Measurements from ENCODE around the gene GDNF.

The GDNF gene

DNA sequence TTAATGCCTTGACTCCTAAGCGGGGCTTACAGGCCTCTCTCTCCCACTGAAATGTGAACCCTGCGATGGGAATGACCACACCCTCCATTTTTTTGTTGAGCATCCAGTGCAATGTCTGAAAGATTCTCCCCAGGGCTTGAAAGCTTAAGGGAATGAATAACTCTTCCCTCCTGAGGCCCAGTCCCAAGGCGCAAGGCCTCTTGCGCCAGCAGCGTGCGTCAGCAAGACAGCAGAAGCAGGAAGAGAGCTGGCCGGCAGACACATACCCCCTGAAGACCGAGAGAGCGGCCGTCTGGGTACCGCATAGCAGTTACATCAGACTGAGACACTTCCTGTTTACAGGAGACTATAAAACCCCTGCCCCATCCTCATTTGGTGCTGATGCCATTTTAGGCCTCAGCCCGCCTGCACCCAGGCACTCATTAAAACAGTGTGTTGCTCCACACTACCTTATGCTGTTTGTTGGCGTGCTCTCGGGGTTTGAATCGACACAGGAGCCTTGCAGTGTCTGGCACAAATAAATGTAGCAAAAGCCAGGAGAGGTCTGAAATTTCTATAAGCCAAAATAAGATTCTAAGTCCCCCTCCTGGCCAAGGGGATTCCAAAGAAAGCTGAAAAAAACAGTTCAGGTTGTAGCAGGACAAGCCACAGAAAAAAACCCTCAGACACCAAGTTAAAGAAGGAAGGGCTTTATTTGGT, 62.3 kb downstream of the GDNF start:
- no peak for DNase-seq

DNA sequence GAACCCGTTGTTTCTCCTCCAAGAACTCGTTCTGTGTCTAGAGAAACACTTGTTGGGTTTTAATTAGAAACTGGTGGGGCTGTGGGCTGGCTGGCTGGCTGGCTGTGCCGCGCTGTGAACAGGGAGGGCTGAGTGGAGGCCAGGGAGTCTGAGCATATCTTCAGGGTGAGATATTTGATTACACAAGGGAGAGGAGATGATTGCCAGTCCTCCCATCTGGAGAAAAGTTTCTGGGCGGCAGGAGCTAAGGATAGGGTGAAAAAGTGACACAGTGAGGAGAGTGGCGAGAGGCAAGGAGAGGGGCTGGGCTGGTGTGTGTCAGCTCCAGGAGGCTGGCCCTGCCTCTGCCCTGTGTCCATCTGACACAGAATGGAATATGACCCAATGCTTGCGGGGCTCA, 63.0 kb downstream of the GDNF start:
- DNase-seq = no peak

DNA sequence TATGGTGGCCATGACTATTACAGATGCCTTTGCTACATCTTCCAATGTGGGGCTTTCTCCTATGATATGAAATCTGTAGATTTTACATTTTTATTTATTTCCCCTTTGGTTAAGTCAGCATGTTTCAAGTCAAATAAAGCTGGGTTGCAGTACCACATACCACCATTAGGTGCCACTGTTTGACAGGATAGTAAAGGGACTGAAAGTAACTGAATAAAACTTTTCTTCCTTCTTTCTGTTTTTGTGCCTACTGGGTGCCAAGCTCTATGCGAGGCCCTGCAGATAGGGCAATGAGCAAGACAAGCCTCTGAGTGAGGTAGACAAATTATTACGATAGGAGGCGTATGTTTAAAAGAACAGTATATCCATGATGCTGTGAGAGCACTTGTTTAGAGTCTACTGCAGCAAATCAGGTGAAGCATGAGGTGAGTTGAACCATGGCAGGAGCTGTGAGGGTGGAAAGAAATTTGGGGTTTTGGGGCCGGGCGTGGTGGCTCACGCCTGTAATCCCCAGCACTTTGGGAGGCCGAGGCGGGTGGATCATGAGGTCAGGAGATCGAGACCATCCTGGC, 64.8 kb downstream of the GDNF start:
- peak; percentile 62 for DNase-seq

DNA sequence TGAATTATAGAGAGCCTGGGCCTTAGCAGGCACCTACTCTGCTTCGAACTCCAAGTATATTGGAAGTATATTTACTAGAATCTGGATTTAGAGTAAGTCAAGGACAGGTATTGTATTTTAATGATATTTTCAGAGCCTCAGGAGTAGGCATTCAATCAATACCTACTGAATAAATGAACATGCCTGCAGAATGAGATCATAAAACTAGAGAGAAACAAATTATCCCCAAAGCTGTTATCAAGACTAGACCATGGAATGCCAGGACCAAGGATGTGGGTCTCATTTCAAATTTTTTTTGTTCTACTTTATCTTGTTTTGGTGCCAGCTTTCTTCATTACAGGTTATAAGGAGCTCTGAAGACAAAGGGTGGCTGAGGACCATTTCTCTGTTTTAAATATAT, 66.0 kb downstream of the GDNF start:
- no peak for DNase-seq

DNA sequence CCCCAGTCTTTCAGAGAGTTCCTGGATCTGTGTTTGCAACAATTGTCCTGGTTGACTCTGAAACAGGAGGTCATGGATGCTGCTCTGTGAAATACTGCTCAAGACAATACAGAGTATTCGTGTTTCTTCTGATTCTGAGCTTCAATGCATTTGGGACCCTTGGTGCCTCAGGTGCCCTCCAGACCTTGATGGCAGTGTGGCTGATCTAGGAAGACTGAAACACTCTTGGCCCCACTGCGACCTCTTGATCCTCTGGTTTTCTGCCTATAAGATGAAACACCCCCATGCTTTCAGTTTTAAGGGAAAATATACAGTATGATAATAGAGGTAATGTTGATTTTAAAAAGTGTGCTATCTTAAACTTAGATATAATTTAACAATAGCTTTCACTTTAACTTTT, 67.6 kb downstream of the GDNF start:
- DNase-seq = no peak

DNA sequence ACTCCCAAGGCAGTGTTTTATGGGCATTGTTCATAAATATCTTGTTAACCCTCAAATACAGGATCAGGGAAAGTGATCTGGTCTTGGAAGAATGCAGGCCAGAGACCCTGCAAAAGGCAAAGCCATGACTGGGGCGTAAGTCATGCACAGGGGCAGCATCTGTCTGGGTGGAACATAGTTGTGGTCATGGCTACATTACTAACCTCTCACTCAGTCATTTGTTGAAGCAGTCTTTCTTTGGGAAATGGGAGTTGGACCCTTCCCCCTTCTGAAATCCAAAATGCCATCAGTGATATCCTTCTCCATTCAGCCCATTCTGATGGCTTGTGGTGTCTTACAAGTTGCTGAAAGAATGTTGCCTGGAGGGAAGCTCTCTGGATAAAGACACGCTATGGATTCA, 68.1 kb downstream of the GDNF start:
- DNase-seq = no peak

DNA sequence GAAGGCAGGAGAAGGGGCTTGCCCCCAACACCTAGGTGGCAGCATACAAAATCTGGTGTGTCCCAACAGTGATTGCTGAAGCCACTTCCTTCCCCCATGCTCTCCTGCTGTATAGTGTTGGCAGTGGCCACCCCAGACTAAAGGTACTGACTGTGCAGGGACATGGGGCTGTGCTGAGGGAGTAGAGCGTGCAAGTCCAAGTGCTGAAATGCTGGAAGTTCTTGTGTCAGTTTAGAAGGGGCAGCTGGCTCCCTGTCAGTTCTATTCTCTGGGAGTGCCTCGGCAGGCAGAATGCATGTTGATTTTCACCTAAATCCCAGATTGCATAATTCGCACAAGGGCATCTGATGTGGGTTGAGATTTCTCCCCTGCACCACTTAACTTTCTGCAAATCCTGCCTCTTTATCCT, 68.6 kb downstream of the GDNF start:
- DNase-seq = no peak

DNA sequence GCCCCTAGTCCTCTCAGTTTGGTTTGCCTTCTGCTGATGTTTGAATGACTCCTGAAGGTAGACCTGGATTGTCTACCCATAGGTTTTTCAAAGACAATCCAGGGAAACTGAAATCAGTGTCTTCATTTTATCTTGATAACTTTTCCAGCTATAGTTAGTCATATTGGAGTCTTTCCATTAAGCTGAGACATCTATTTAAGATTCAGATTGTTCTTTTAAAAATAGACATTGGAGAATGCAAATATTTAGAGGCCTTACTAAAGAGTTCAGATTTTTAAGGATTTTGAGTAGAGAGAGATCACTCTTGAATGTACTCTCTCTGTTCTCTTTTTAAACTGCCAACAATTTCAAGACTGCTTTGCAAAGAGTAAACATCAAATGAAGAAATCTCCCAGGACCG, 69.1 kb downstream of the GDNF start:
- no peak for DNase-seq

DNA sequence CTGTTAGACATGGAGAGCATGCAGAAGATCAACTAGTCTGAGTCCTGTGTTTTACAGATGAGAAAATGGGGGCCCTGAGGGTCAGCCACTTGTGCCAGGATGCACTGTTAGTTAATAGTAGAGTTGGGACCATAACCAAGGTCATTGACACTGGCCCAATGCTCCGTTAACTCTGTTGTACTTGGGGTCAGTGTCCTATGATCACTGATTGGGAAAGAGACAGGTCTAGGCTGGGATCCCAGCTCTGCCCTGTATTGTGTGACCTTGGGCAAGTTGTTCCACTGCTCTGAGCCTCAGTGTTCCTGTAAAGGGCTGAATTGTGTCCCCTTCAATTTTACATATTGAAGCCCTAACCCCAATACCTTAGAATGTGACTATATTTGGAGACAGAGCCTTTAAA, 70.0 kb downstream of the GDNF start:
- DNase-seq = no peak

DNA sequence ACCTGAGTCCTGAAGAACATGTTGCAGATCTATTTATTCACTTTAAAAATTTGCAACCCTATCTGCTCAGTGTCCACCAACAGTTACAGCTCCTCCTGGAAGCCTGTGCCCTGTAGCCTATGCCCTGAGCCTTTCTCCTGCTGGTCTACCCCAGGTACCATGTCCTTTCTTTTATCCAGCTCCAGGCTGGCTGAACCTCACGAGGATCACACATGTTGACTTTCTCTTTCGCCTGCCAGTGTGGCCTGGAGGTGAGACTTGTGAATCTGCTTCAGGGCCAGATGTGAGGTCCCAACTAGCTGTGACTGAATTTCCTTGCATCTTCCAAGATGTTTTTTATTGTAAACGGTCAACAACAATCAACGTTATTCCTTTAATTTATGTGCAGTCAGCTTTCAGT, 70.7 kb downstream of the GDNF start:
- DNase-seq = no peak

DNA sequence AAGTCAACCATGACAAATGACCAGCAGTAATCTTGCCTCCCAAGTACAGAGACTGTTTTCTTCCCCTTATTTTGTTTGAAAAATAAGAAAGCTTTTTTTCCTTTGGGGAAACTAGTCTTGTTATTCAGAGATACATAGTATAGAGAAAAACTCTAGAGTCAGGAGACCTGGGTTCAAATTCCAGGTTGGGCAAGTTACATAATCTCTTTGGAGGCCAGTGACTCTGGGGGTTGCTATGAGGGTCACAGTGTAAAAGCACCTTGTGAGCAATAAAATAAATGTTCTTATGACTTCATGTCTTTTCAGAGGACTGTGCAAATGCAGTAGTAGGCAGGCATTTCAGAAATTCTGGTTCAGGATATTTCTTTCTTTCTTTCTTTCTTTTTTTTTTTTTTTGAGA, 71.5 kb downstream of the GDNF start:
- no peak for DNase-seq

DNA sequence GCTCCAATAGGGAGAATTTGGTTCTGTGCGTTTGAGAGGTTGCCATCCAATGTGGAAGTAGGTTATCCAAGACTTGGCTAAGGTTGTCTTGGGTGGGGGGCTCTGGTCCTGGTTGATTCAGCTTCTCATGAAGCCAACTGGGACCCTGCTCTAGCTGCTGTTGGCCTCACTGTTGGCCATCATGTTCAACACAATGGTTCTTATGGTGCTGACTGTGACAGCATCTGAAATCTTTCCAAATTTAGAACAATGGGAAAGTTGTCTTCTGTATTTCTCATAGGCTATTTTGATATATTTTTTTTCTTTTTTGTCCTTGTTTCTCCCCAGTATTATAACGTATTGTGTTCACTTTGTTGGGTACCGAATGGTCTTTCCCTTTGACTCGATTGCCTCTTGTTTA, 71.9 kb downstream of the GDNF start:
- DNase-seq = no peak

DNA sequence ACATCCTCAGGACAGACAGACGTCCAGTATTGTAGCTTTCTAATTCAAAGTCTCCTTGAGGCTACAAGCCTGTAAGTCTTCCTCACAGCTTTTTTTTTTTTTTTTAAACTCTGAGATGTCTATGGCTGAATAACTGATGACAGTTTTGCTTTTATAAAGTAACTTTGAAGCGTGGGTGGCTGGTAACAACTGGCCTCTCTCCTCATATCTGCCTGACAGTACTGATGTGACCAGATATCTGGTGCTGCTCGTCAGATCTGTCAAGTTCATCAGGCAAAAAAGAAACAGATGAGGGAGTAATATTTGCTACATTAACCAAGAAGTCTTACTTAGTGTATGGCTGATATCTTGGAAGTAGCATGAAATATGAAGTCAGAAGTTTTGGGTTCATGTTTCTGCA, 72.6 kb downstream of the GDNF start:
- no peak for DNase-seq
